GM23248 (cell line): ENCODE results near the gene CEL. TPM values are rescaled to one million over a fixed set of nuclear protein-coding genes. Genes with fewer than 3 reads are reported as not detected.

Experiments used
- DNase-seq: peaks from one replicate; pipeline ENCODE4 v3.0.0-alpha.2; 2015
- H2AFZ ChIP-seq: fragments of 200-600 bp; sonication (generic); 2 replicates; pipeline ENCODE4 v1.6.1; 2016; ENCODE audit warnings: antibody characterized with exemption
- H3F3A ChIP-seq: fragments of 200-600 bp; sonication (generic); 2 replicates; pipeline ENCODE4 v1.6.1; 2016; ENCODE audit warnings: mild to moderate bottlenecking, antibody characterized with exemption, mixed run types; ENCODE audit not compliant: insufficient read depth
- H3K27ac ChIP-seq: fragments of 200-600 bp; sonication (generic); 2 replicates; pipeline ENCODE4 v1.5.1; 2016; ENCODE audit warnings: mild to moderate bottlenecking
- H3K27me3 ChIP-seq: fragments of 200-600 bp; sonication (generic); replicated peaks from 2 replicates; pipeline ENCODE4 v1.6.1; 2016; ENCODE audit warnings: mild to moderate bottlenecking; ENCODE audit not compliant: insufficient read depth
- H3K36me3 ChIP-seq: fragments of 200-600 bp; sonication (generic); 2 replicates; pipeline ENCODE4 v1.6.1; 2016; ENCODE audit warnings: low read depth, mild to moderate bottlenecking
- H3K4me1 ChIP-seq: fragments of 200-600 bp; sonication (generic); 2 replicates; pipeline ENCODE4 v1.6.1; 2016; ENCODE audit warnings: mild to moderate bottlenecking; ENCODE audit not compliant: insufficient read depth
- H3K4me2 ChIP-seq: fragments of 200-600 bp; sonication (generic); one replicate; pipeline ENCODE4 v1.6.1; 2016; ENCODE audit warnings: mild to moderate bottlenecking; ENCODE audit not compliant: unreplicated experiment
- H3K4me3 ChIP-seq: fragments of 200-600 bp; sonication (generic); 2 replicates; pipeline ENCODE4 v1.5.1; 2016; ENCODE audit warnings: mild to moderate bottlenecking
- H3K79me2 ChIP-seq: fragments of 200-600 bp; sonication (generic); 2 replicates; pipeline ENCODE4 v1.6.1; 2016; ENCODE audit warnings: mild to moderate bottlenecking; ENCODE audit not compliant: insufficient read depth
- H3K9ac ChIP-seq: fragments of 200-600 bp; sonication (generic); 2 replicates; pipeline ENCODE4 v1.6.1; 2016; ENCODE audit warnings: mild to moderate bottlenecking
- H3K9me2 ChIP-seq: fragments of 200-600 bp; sonication (generic); 2 replicates; pipeline ENCODE4 v1.6.1; 2016; ENCODE audit warnings: mixed run types, mild to moderate bottlenecking, moderate library complexity; ENCODE audit not compliant: insufficient read depth
- H3K9me3 ChIP-seq: fragments of 200-600 bp; sonication (generic); one replicate; pipeline ENCODE4 v1.6.1; 2017; ENCODE audit warnings: low read depth
- H4K20me1 ChIP-seq: fragments of 200-600 bp; sonication (generic); 2 replicates; pipeline ENCODE4 v1.6.0; 2016; ENCODE audit not compliant: insufficient read depth
- EZH2 ChIP-seq: fragments of 200-600 bp; sonication (generic); IDR thresholded peaks from 2 replicates; pipeline ENCODE4 v1.6.1; 2018; ENCODE audit warnings: antibody characterized with exemption, mild to moderate bottlenecking; ENCODE audit not compliant: insufficient read depth, poor library complexity, severe bottlenecking
- EZH2phosphoT487 ChIP-seq: fragments of 200-600 bp; sonication (generic); IDR thresholded peaks from 2 replicates; pipeline ENCODE4 v1.6.1; 2018; ENCODE audit warnings: antibody characterized with exemption, moderate library complexity, mild to moderate bottlenecking, low read depth; ENCODE audit not compliant: insufficient read depth
- WGBS, 2 experiments: methylation state at CpG; one replicate each; pipeline ENCODE4 v1.1.6; 2015 to 2017; ENCODE audit warnings: low lambda C conversion rate in 2 of 2, low coverage in 1 of 2; ENCODE audit errors: missing lambda C conversion rate in 2 of 2; 5-methylcytosine and 5-hydroxymethylcytosine counted together
- in situ Hi-C: fragments of 300-500 bp; cut with MboI; formaldehyde crosslinking; loops from 2 replicates; pipeline ENCODE4 v1.15.0; 2020
- polyA plus RNA-seq: library from polyadenylated mRNA; unstranded; fragments of >200 nt; fragmentation: Nextera tagmentation; extraction: Ambion mirVana; gene quantifications from 2 replicates; pipeline ENCODE4 v1.2.1, GENCODE V29; 2016
- total RNA-seq: library from RNA; depleted of rRNA; stranded (reverse); fragments of >200 nt; shearing (Covaris generic); gene quantifications from 2 replicates; pipeline ENCODE4 v1.2.3, GENCODE V29; 2014

The CEL gene
- total and polyA plus RNA-seq, 2 experiments from 2014 or later: 0.22 TPM; not detected in 1

GRCh38 chr9:133098871-133099270 lies 37.1 kb downstream of the CEL start:
- Histone ChIP-seq H3F3A (no peaks in the 10 kb centered on the region), H3K79me2 (no peaks in the 10 kb centered on the region), H3K9me3 (no peaks in the 10 kb centered on the region), H3K9me2 (no peaks in the 10 kb centered on the region), H3K4me1 (no peaks in the 10 kb centered on the region), H3K4me3 (no peak overlapping the region), H3K9ac (no peak overlapping the region), H2AFZ (no peak overlapping the region), H3K27me3 (no peaks in the 10 kb centered on the region), H3K4me2 (no peak overlapping the region), H4K20me1 (no peaks in the 10 kb centered on the region), H3K27ac (no peak overlapping the region), H3K36me3 (peaks cover 25% of the 10 kb centered on the region)
- in situ Hi-C loops: no loop called here
- DNase-seq: no peak
- WGBS, 2 experiments: 99 to 100% methylated on average over 5 of the region's 5 CpGs
- TF ChIP-seq EZH2 (no peak), EZH2phosphoT487 (no peak)

- no peaks in the 10 kb centered on the region for H3K79me2 ChIP-seq
- no peaks in the 10 kb centered on the region for H3K9me2 ChIP-seq
- H3K4me2 ChIP-seq: no peak overlapping the region
- no peak overlapping the region for H3K27ac ChIP-seq
- no peak overlapping the region for H2AFZ ChIP-seq
- TF ChIP-seq EZH2phosphoT487 (no peak), EZH2 (no peak)
- H3K9me3 ChIP-seq: no peaks in the 10 kb centered on the region
- 87 to 89% methylated on average over 12 of the region's 12 CpGs for WGBS, 2 experiments
- H3F3A ChIP-seq: no peaks in the 10 kb centered on the region
- H3K4me3 ChIP-seq: no peak overlapping the region
- H4K20me1 ChIP-seq: no peaks in the 10 kb centered on the region
- peaks cover 25% of the 10 kb centered on the region for H3K36me3 ChIP-seq
- in situ Hi-C loops: no loop called here
- DNase-seq: no peak
- H3K27me3 ChIP-seq: no peaks in the 10 kb centered on the region
- no peak overlapping the region for H3K9ac ChIP-seq
- H3K4me1 ChIP-seq: no peaks in the 10 kb centered on the region
Observed at GRCh38 chr9:133099726-133100505, 38.1 kb downstream of the CEL start.

- in situ Hi-C loops: no loop called here
- H3K36me3 ChIP-seq: peaks cover 25% of the 10 kb centered on the region
- no peaks in the 10 kb centered on the region for H4K20me1 ChIP-seq
- H3K9me3 ChIP-seq: no peaks in the 10 kb centered on the region
- H3K27ac ChIP-seq: no peak overlapping the region
- H3K9me2 ChIP-seq: no peaks in the 10 kb centered on the region
- no peaks in the 10 kb centered on the region for H3F3A ChIP-seq
- H3K4me3 ChIP-seq: no peak overlapping the region
- H3K27me3 ChIP-seq: no peaks in the 10 kb centered on the region
- DNase-seq: no peak
- no peak overlapping the region for H3K4me2 ChIP-seq
- no peak overlapping the region for H2AFZ ChIP-seq
- TF ChIP-seq EZH2: no peak
- TF ChIP-seq EZH2phosphoT487: no peak
- H3K9ac ChIP-seq: no peak overlapping the region
- 93 to 94% methylated on average over 13 of the region's 13 CpGs for whole genome bisulfite sequencing, 2 experiments
- H3K79me2 ChIP-seq: no peaks in the 10 kb centered on the region
- no peaks in the 10 kb centered on the region for H3K4me1 ChIP-seq
Observed at GRCh38 chr9:133100506-133101355, 39.0 kb downstream of the CEL start.

GRCh38 chr9:133101356-133102189 lies 39.8 kb downstream of the CEL start:
- H3K9ac ChIP-seq: no peak overlapping the region
- H3K27me3 ChIP-seq: no peaks in the 10 kb centered on the region
- no peak overlapping the region for H3K27ac ChIP-seq
- no peaks in the 10 kb centered on the region for H3K79me2 ChIP-seq
- DNase-seq: no peak
- H4K20me1 ChIP-seq: no peaks in the 10 kb centered on the region
- peaks cover 17% of the 10 kb centered on the region for H3K36me3 ChIP-seq
- no peaks in the 10 kb centered on the region for H3K4me1 ChIP-seq
- H3K9me2 ChIP-seq: no peaks in the 10 kb centered on the region
- no peak for TF ChIP-seq EZH2phosphoT487
- no peak for TF ChIP-seq EZH2
- no peak overlapping the region for H3K4me2 ChIP-seq
- H3F3A ChIP-seq: no peaks in the 10 kb centered on the region
- WGBS, 2 experiments: 95 to 97% methylated on average over 30 to 32 of the region's 32 CpGs
- no peak overlapping the region for H3K4me3 ChIP-seq
- in situ Hi-C loops: no loop called here
- H3K9me3 ChIP-seq: no peaks in the 10 kb centered on the region
- no peak overlapping the region for H2AFZ ChIP-seq
